Heart left ventricle (tissue), 16 donors: ENCODE results near the gene EBF4. TPM values are rescaled to one million over a fixed set of nuclear protein-coding genes. Genes with fewer than 3 reads are reported as not detected.

Experiments used
- ATAC-seq, 4 donors: fragments of 200-7000 bp; cut with Tn5 transposase; one replicate each; pipeline ENCODE4 v1.9.1; 2020 to 2022; ENCODE audit warnings: moderate library complexity in 4 of 4, mild to moderate bottlenecking in 3 of 4, moderate number of reproducible peaks in 1 of 4
- DNase-seq, 5 donors: peaks; one replicate each; pipeline ENCODE4 v3.0.0-alpha.2; 2020
- H3K27ac ChIP-seq, 12 donors: fragments of 200-600 bp; sonication (generic) in 4 of 12; one replicate each; pipeline versions ENCODE4 v1.5.0 to v1.8.0; 2016 to 2022; ENCODE audit warnings: mild to moderate bottlenecking in 2 of 12
- H3K27me3 ChIP-seq, 9 donors: fragments of 200-600 bp; sonication (generic) in 2 of 9; one replicate each; pipeline versions ENCODE4 v1.5.1 to v1.8.0; 2016 to 2022; ENCODE audit warnings: mild to moderate bottlenecking in 3 of 9
- H3K36me3 ChIP-seq, 9 donors: fragments of 200-600 bp; sonication (generic) in 2 of 9; one replicate each; pipeline versions ENCODE4 v1.5.0 to v1.8.0; 2018 to 2022; ENCODE audit warnings: mild to moderate bottlenecking in 2 of 9
- H3K4me1 ChIP-seq, 12 donors: fragments of 200-600 bp; sonication (generic) in 4 of 12; one replicate each; pipeline versions ENCODE4 v1.5.0 to v1.8.0; 2016 to 2022; ENCODE audit warnings: mild to moderate bottlenecking in 3 of 12
- H3K4me3 ChIP-seq, 12 donors: fragments of 200-600 bp; sonication (generic) in 4 of 12; one replicate each; pipeline versions ENCODE4 v1.5.0 to v1.8.0; 2017 to 2022; ENCODE audit warnings: mild to moderate bottlenecking in 9 of 12, moderate library complexity in 4 of 12
- H3K9me3 ChIP-seq, 12 donors: fragments of 200-600 bp; sonication (generic) in 4 of 12; one replicate each; pipeline versions ENCODE4 v1.5.0 to v1.8.0; 2016 to 2022; ENCODE audit warnings: mild to moderate bottlenecking in 1 of 12
- CTCF ChIP-seq, 12 donors: fragments of 200-600 bp; sonication (generic) in 4 of 12; IDR thresholded peaks; one replicate each; pipeline versions ENCODE4 v1.5.0 to v1.8.0; 2018 to 2022; ENCODE audit warnings: antibody characterized with exemption in 12 of 12, mild to moderate bottlenecking in 5 of 12
- POLR2A ChIP-seq, 2 donors: fragments of 450-650 bp; IDR thresholded peaks; one replicate each; pipeline ENCODE4 v1.6.1; 2017; ENCODE audit warnings: antibody characterized with exemption in 2 of 2, mild to moderate bottlenecking in 2 of 2, moderate library complexity in 2 of 2
- WGBS, 4 donors: extraction: QIAGEN DNeasy Blood & Tissue Kit in 2 of 4; methylation state at CpG; one replicate each; pipeline versions ENCODE4 v1.1.5 to v1.1.7; 2013 to 2018; 5-methylcytosine and 5-hydroxymethylcytosine counted together
- intact Hi-C, 10 donors: fragments of 100-400 bp; cut with DNase I; formaldehyde crosslinking; loops; one replicate each; pipeline versions ENCODE4 v1.11.1 to v1.14.2; 2022
- polyA plus RNA-seq, 2 donors: library from polyadenylated mRNA; stranded (reverse); fragments of 200-250 nt; gene quantifications; one replicate each; pipeline ENCODE4 v1.2.3, GENCODE V29; 2013
- total RNA-seq, 9 donors: library from RNA; depleted of rRNA in 2 of 9; stranded (reverse); fragments of >200 nt in 2 of 9; fragmentation: NEBNext Ultra II Directional in 3 of 9; extraction: Animal tissue kit (Norgen Biotek cat#: 25700) in 3 of 9; gene quantifications; one replicate each; pipeline versions ENCODE4 v1.1.0 to v1.2.4, GENCODE V29; 2016 to 2023
- donor health status: ischemic (EF 13 %, LVEDD 7.1; RV severe dilation, severe dysfunction).
- donor health status: healthy with polysubstance abuse.
- donor health status: DM: no; HTN: yes; CAD: no.
- donor health status: DM: no; HTN: no; CAD: no.
- donor health status: ischemic (EF 25% LVEDD 6.9; RV normal size, moderate dysfunction).
- donor health status: ischemic (EF 25% LVEDD 5.7; RV mildly dilated, moderate dysfunction).
- donor health status: healthy.
- donor health status: DM: yes; HTN: yes; CAD: no.
- donor health status: ischemic (EF 35%, LVEDD 5.7; RV mildly dilated, moderate dysfunction).
- donor health status: nonischemic (EF 11% LVEDD 7.7; RV severe dilation, severe dysfunction).
- donor health status: DM: yes; HTN: yes; CAD: no.
- donor health status: PGD.
- donor health status: ischemic (EF 29% LVEDD 5.4; RV normal size, mild dysfunction).
- donor health status: nonischemic (EF 23%, LVEDD 6.1; RV moderate dilation, normal function).

The EBF4 gene
- total and polyA plus RNA-seq, 11 donors = 2.5 to 6.4 (median 3.8) TPM

GRCh38 chr20:2750491-2751251, 58.1 kb downstream of the EBF4 start:
- intact Hi-C loops = loop anchor here in 7 of 10 donors (5.0 to 10.0 kb wide), 8 partner anchors 53 to 254 kb away; partner anchors contain the start of genes PCED1A (in 2 of the 7), VPS16 (in 2 of the 7) and EBF4 (in 1 of the 7)
- Histone ChIP-seq H3K27me3 (peaks cover 5 to 46% (median 37%) of the 10 kb centered on the region in 9 donors), H3K4me3 (peak overlapping the region in 7 of 12 donors; percentile 37 to 62 (median 55)), H3K4me1 (peaks cover 0 to 30% (median 20%) of the 10 kb centered on the region in 12 donors), H3K36me3 (no peaks in the 10 kb centered on the region), H3K27ac (no peak overlapping the region), H3K9me3 (no peaks in the 10 kb centered on the region)
- TF ChIP-seq POLR2A (IDR thresholded peaks at IDR 0.05) (no peak), CTCF (IDR thresholded peaks at IDR 0.05) (no peak)
- peak in 3 of 4 donors; percentile 41 to 65 (median 41) for ATAC-seq
- WGBS, 4 donors = 2 to 8% (median 4%) methylated on average over 26 to 34 of the region's 34 CpGs
- peak in 1 of 5 donors; percentile 40 for DNase-seq

DNA sequence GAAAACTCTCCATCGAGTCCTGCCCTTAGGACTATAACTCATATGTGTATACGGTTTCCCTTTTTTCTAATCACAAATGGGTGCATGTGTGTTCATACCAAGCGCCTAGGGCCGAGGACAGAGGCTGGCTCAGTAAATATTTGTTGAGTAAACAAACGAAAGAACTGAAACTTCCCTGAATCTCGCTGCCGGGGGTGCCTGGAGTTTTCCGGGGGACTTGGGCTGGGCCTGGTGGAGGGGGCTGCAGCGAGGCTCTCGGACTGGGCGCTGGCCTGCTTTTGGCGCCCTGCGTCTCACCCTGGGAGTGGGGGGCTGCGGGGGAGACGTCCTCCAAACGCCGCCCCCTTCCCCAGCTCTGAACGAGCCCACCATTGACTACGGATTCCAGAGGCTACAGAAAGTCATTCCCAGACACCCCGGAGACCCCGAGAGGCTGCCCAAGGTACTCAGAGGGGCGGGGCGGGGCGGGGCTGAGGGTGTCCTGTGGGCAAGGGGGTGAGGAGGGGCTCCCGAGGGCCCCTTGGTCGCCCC, 58.8 kb downstream of the EBF4 start:
- no peaks in the 10 kb centered on the region for H3K9me3 ChIP-seq
- TF ChIP-seq POLR2A (IDR thresholded peaks at IDR 0.05) (no peak), CTCF (IDR thresholded peaks at IDR 0.05) (no peak)
- no peak for ATAC-seq
- 2 to 5% (median 3%) methylated on average over 19 to 26 of the region's 26 CpGs for WGBS, 4 donors
- intact Hi-C loops = loop anchor here in 7 of 10 donors (5.0 to 10.0 kb wide), 8 partner anchors 54 to 253 kb away; partner anchors contain the start of genes PCED1A (in 2 of the 7), VPS16 (in 2 of the 7) and EBF4 (in 1 of the 7)
- peaks cover 5 to 53% (median 38%) of the 10 kb centered on the region in 9 donors for H3K27me3 ChIP-seq
- no peak for DNase-seq
- H3K36me3 ChIP-seq = no peaks in the 10 kb centered on the region
- peaks cover 0 to 30% (median 20%) of the 10 kb centered on the region in 12 donors for H3K4me1 ChIP-seq
- H3K4me3 ChIP-seq = peak overlapping the region; percentile 10 to 62 (median 46)
- peak overlapping the region in 2 of 12 donors; percentile 1 to 20 for H3K27ac ChIP-seq

- Histone ChIP-seq H3K27ac (peak overlapping the region in 2 of 12 donors; percentile 1 to 20), H3K36me3 (no peaks in the 10 kb centered on the region), H3K27me3 (peaks cover 5 to 54% (median 42%) of the 10 kb centered on the region in 9 donors), H3K4me3 (peak overlapping the region; percentile 10 to 62 (median 46)), H3K9me3 (no peaks in the 10 kb centered on the region), H3K4me1 (peaks cover 0 to 30% (median 20%) of the 10 kb centered on the region in 12 donors)
- intact Hi-C loops = loop anchor here in 7 of 10 donors (5.0 to 10.0 kb wide), 8 partner anchors 55 to 253 kb away; partner anchors contain the start of genes PCED1A (in 2 of the 7), VPS16 (in 2 of the 7) and EBF4 (in 1 of the 7)
- ATAC-seq (peak in 2 of 4 donors; percentile 5 to 58), DNase-seq (no peak)
- peak in 3 of 12 donors; percentile 17 to 38 (median 23) for TF ChIP-seq CTCF (IDR thresholded peaks at IDR 0.05)
- no peak for TF ChIP-seq POLR2A (IDR thresholded peaks at IDR 0.05)
- WGBS, 4 donors = 1 to 3% (median 2%) methylated on average over 19 to 93 of the region's 93 CpGs
Observed at GRCh38 chr20:2751878-2752566, 59.4 kb downstream of the EBF4 start.
